HepG2 (cell line): Measurements from ENCODE around the gene XXYLT1. TPM values are rescaled to one million over a fixed set of nuclear protein-coding genes. Genes with fewer than 3 reads are reported as not detected.
A peak's percentile ranks its signal among the peaks of the same experiment; 100 is the strongest.

Experiments used
- ARNT2 ChIP-seq: sonication (generic); formaldehyde crosslinking; IDR thresholded peaks from 2 replicates; pipeline ENCODE4 v1.8.0; 2022; ENCODE audit warnings: mild to moderate bottlenecking, low read depth, missing genetic modification reagents, moderate library complexity
- ATM ChIP-seq: fragments of 450-650 bp; IDR thresholded peaks from 2 replicates; pipeline ENCODE4 v1.7.1; 2017; ENCODE audit warnings: mild to moderate bottlenecking, borderline replicate concordance
- EHMT2 ChIP-seq: fragments of 200-600 bp; sonication (generic); IDR thresholded peaks from 2 replicates; pipeline ENCODE4 v1.7.0; 2017; ENCODE audit warnings: antibody characterized with exemption, low read depth, low read length, borderline replicate concordance
- ELF3 ChIP-seq: IDR thresholded peaks from 2 replicates; pipeline ENCODE4 v1.6.1; 2016; ENCODE audit warnings: missing genetic modification reagents, missing compliant biosample characterization
- GFI1 ChIP-seq: sonication (generic); formaldehyde crosslinking; IDR thresholded peaks from 2 replicates; pipeline ENCODE4 v1.5.0; 2020; ENCODE audit warnings: missing genetic modification reagents, mild to moderate bottlenecking, borderline replicate concordance
- HDAC1 ChIP-seq: sonication (generic); formaldehyde crosslinking; IDR thresholded peaks from 2 replicates; pipeline ENCODE4 v1.5.1; 2020; ENCODE audit warnings: mild to moderate bottlenecking, missing genetic modification reagents
- JARID2 ChIP-seq: sonication (generic); formaldehyde crosslinking; IDR thresholded peaks from 2 replicates; pipeline ENCODE4 v1.8.1; 2023; ENCODE audit warnings: missing genetic modification reagents, inconsistent platforms; ENCODE audit not compliant: insufficient replicate concordance
- KAT2B ChIP-seq: fragments of 150-350 bp; IDR thresholded peaks from 2 replicates; pipeline ENCODE4 v1.6.1; 2014; ENCODE audit warnings: low read depth, low read length, borderline replicate concordance
- KDM6A ChIP-seq: IDR thresholded peaks from 2 replicates; pipeline ENCODE4 v1.6.1; 2016; ENCODE audit warnings: low read depth
- KLF11 ChIP-seq: IDR thresholded peaks from 2 replicates; pipeline ENCODE4 v1.6.1; 2016; ENCODE audit warnings: missing compliant biosample characterization
- KMT2A ChIP-seq: sonication (generic); formaldehyde crosslinking; IDR thresholded peaks from 2 replicates; pipeline ENCODE4 v1.4.0; 2020; ENCODE audit warnings: missing genetic modification reagents
- MBNL3 ChIP-seq: fragments of 250-450 bp; sonication (Bioruptor Pico); conservative IDR thresholded peaks from 2 replicates; pipeline ENCODE4 v1.8.0; 2022; ENCODE audit warnings: mild to moderate bottlenecking, inconsistent platforms
- MNT ChIP-seq: fragments of 450-650 bp; IDR thresholded peaks from 2 replicates; pipeline ENCODE4 v1.6.1; 2016
- NCOR1 ChIP-seq: fragments of 200-600 bp; sonication (generic); IDR thresholded peaks from 2 replicates; pipeline ENCODE4 v1.7.0; 2017; ENCODE audit warnings: antibody characterized with exemption, low read length, borderline replicate concordance
- RBM39 ChIP-seq: fragments of 200-400 bp; formaldehyde crosslinking; IDR thresholded peaks from one replicate; pipeline ENCODE4 v1.6.1; 2018; ENCODE audit warnings: antibody characterized with exemption, mild to moderate bottlenecking, low read depth, low read length; ENCODE audit not compliant: poor library complexity, severe bottlenecking
- RNF2 ChIP-seq: fragments of 450-650 bp; conservative IDR thresholded peaks from 2 replicates; pipeline ENCODE4 v1.6.1; 2016; ENCODE audit warnings: low read depth
- TBL1XR1 ChIP-seq: fragments of 150-350 bp; IDR thresholded peaks from 2 replicates; pipeline ENCODE4 v1.6.1; 2014; ENCODE audit warnings: borderline replicate concordance, low read length; ENCODE audit not compliant: partially characterized antibody
- THRA ChIP-seq: sonication (generic); formaldehyde crosslinking; IDR thresholded peaks from 2 replicates; pipeline ENCODE4 v1.4.0; 2020; ENCODE audit warnings: missing genetic modification reagents, borderline replicate concordance
- ZBTB33 ChIP-seq: sonication (generic); formaldehyde crosslinking; IDR thresholded peaks from 2 replicates; pipeline ENCODE4 v1.4.0; 2020; ENCODE audit warnings: missing genetic modification reagents
- ZNF282 ChIP-seq: fragments of 450-650 bp; IDR thresholded peaks from 2 replicates; pipeline ENCODE4 v1.6.1; 2018; ENCODE audit not compliant: partially characterized antibody
- ZNF383 ChIP-seq: sonication (generic); formaldehyde crosslinking; IDR thresholded peaks from 2 replicates; pipeline ENCODE4 v1.4.0; 2020; ENCODE audit warnings: missing genetic modification reagents, mild to moderate bottlenecking, borderline replicate concordance
- ZNF782 ChIP-seq: sonication (generic); formaldehyde crosslinking; IDR thresholded peaks from 2 replicates; pipeline ENCODE4 v1.4.0; 2020; ENCODE audit warnings: missing genetic modification reagents, mild to moderate bottlenecking, borderline replicate concordance
- polyA plus RNA-seq, 8 experiments: library from polyadenylated mRNA; depleted of rRNA in 3 of 8; stranded (reverse) in 7 of 8; unstranded in 1 of 8; fragments of >200 nt; fragmentation: Illumina TruSeq in 4 of 8; extraction: Trizol in 4 of 8; gene quantifications; 2 replicates each; pipeline versions ENCODE4 v1.2.1 to v1.2.3, GENCODE V29; 2011 to 2016; ENCODE audit warnings: low read depth in 4 of 8, missing spikeins in 1 of 8, mixed read lengths in 1 of 8; ENCODE audit not compliant: insufficient read depth in 1 of 8
- total RNA-seq, 5 experiments: library from RNA; depleted of rRNA; stranded (reverse); fragments of >200 nt; fragmentation: Illumina TruSeq; extraction: Trizol; gene quantifications; 2 replicates each; pipeline ENCODE4 v1.2.3, GENCODE V29; 2016; ENCODE audit warnings: low read depth in 1 of 5

XXYLT1 gene
- total and polyA plus RNA-seq, 2 of the 13 experiments (the other 11 are each of a cell fraction or from before 2014, with no cell fraction given): 17.7 to 19.0 TPM

GRCh38 chr3:195105389-195105788, 165.6 kb downstream of the XXYLT1 start (continued):
- peak; percentile 85; the same call in 1 of the 2 replicates for TF ChIP-seq NCOR1
- TF ChIP-seq MNT: peak; percentile 38; the same call in 1 of the 2 replicates
- peak; percentile 82 for TF ChIP-seq JARID2
- peak; percentile 70; the same call in 1 of the 2 replicates for TF ChIP-seq ZBTB33
- TF ChIP-seq ZNF782 (CRISPR knock-in tag): no peak; the same call in 1 of the 2 replicates
- TF ChIP-seq RNF2: no peak
- peak; percentile 83 for TF ChIP-seq THRA (CRISPR knock-in tag)
- no peak for TF ChIP-seq KAT2B
- TF ChIP-seq ARNT2 (CRISPR knock-in tag): 0 out of 2 replicates have a peak, but pooled peaks have one; percentile 49
- no peak for TF ChIP-seq ATM
- TF ChIP-seq KDM6A (CRISPR knock-in tag): peak; percentile 44; the same call in 1 of the 2 replicates
- TF ChIP-seq KLF11 (CRISPR knock-in tag): 0 out of 2 replicates have a peak, but pooled peaks have one; percentile 41
- no peak for TF ChIP-seq EHMT2
- no peak for TF ChIP-seq MBNL3
- TF ChIP-seq HDAC1: peak; percentile 93
- TF ChIP-seq ZNF383 (CRISPR knock-in tag): no peak
- no peak for TF ChIP-seq ZNF282
- TF ChIP-seq KMT2A (CRISPR knock-in tag): peak; percentile 57; the same call in 1 of the 2 replicates
- TF ChIP-seq RBM39: peak; percentile 12
- peak; percentile 95 for TF ChIP-seq ELF3 (CRISPR knock-in tag)
- peak; percentile 96 for TF ChIP-seq TBL1XR1
- TF ChIP-seq GFI1 (CRISPR knock-in tag): peak; percentile 93; the same call in 1 of the 2 replicates
